ENCODE data around the gene FTO. TPM values are rescaled to one million over a fixed set of nuclear protein-coding genes. Genes with fewer than 3 reads are reported as not detected.

Gene FTO
- total RNA-seq, 1 donor from 2014 or later = 107 TPM

- intact Hi-C loops (cut with DNase I) = no loop called here
- no peak for DNase-seq (ENCODE audit: low spot score)
- ATAC-seq = no peak
Measured at GRCh38 chr16:53773881-53774280, 69.9 kb downstream of the FTO start.

- intact Hi-C loops (cut with DNase I) = no loop called here
- DNase-seq (ENCODE audit: low spot score) (no peak), ATAC-seq (no peak)
Measured at GRCh38 chr16:53775106-53775820, 71.3 kb downstream of the FTO start.

GRCh38 chr16:53775821-53776431 lies 72.0 kb downstream of the FTO start:
- DNase-seq (ENCODE audit: low spot score) (no peak), ATAC-seq (peak; percentile 76)
- intact Hi-C loops (cut with DNase I) = no loop called here

- no peak for DNase-seq (ENCODE audit: low spot score)
- intact Hi-C loops (cut with DNase I) = no loop called here
- ATAC-seq = peak; percentile 59
Measured at GRCh38 chr16:53779186-53779585, 75.2 kb downstream of the FTO start.

- DNase-seq (ENCODE audit: low spot score) = no peak
- intact Hi-C loops (cut with DNase I) = no loop called here
- ATAC-seq = no peak
Measured at GRCh38 chr16:53780051-53780450, 76.1 kb downstream of the FTO start.

GRCh38 chr16:53781023-53781605 lies 77.2 kb downstream of the FTO start:
- no peak for ATAC-seq
- DNase-seq (ENCODE audit: low spot score) = no peak
- intact Hi-C loops (cut with DNase I) = no loop called here

- ATAC-seq (no peak), DNase-seq (ENCODE audit: low spot score) (no peak)
- intact Hi-C loops (cut with DNase I) = no loop called here
Measured at GRCh38 chr16:53782148-53782547, 78.2 kb downstream of the FTO start.

- ATAC-seq (no peak), DNase-seq (ENCODE audit: low spot score) (no peak)
- intact Hi-C loops (cut with DNase I) = no loop called here
Measured at GRCh38 chr16:53784291-53784690, 80.3 kb downstream of the FTO start.

GRCh38 chr16:53785044-53785443 lies 81.1 kb downstream of the FTO start:
- no peak for DNase-seq (ENCODE audit: low spot score)
- ATAC-seq = no peak
- intact Hi-C loops (cut with DNase I) = no loop called here

GRCh38 chr16:53785916-53786315 lies 82.0 kb downstream of the FTO start:
- intact Hi-C loops (cut with DNase I) = no loop called here
- DNase-seq (ENCODE audit: low spot score) = no peak
- ATAC-seq = no peak

- intact Hi-C loops (cut with DNase I) = no loop called here
- no peak for DNase-seq (ENCODE audit: low spot score)
- no peak for ATAC-seq
Measured at GRCh38 chr16:53787423-53787822, 83.5 kb downstream of the FTO start.

- peak; percentile 71 for ATAC-seq
- DNase-seq (ENCODE audit: low spot score) = no peak
- intact Hi-C loops (cut with DNase I) = no loop called here
Measured at GRCh38 chr16:53789137-53789536, 85.2 kb downstream of the FTO start.

GRCh38 chr16:53792161-53792951 lies 88.4 kb downstream of the FTO start:
- ATAC-seq = no peak
- no peak for DNase-seq (ENCODE audit: low spot score)
- intact Hi-C loops (cut with DNase I) = no loop called here

- intact Hi-C loops (cut with DNase I) = no loop called here
- DNase-seq (ENCODE audit: low spot score) (no peak), ATAC-seq (no peak)
Measured at GRCh38 chr16:53803451-53803850, 99.5 kb downstream of the FTO start.

- ATAC-seq = no peak
- intact Hi-C loops (cut with DNase I) = no loop called here
- DNase-seq (ENCODE audit: low spot score) = no peak
Measured at GRCh38 chr16:53803998-53804397, 100.0 kb downstream of the FTO start.

- ATAC-seq = no peak
- intact Hi-C loops (cut with DNase I) = no loop called here
- no peak for DNase-seq (ENCODE audit: low spot score)
Measured at GRCh38 chr16:53804467-53804866, 100.5 kb downstream of the FTO start.

GRCh38 chr16:53805113-53805512 lies 101.2 kb downstream of the FTO start:
- intact Hi-C loops (cut with DNase I) = no loop called here

GRCh38 chr16:53805752-53806151 lies 101.8 kb downstream of the FTO start:
- ATAC-seq = no peak
- DNase-seq (ENCODE audit: low spot score) = no peak
- intact Hi-C loops (cut with DNase I) = no loop called here

More at GRCh38 chr16:53805113-53805512, 101.2 kb downstream of the FTO start:
- no peak for DNase-seq (ENCODE audit: low spot score)
- no peak for ATAC-seq

GRCh38 chr16:53809088-53809932 lies 105.4 kb downstream of the FTO start:
- ATAC-seq (no peak), DNase-seq (ENCODE audit: low spot score) (no peak)
- intact Hi-C loops (cut with DNase I) = no loop called here

Measured in sciatic nerve (tissue), 2 donors.